K562 (cell line): ENCODE data around the gene DGCR8. TPM values are rescaled to one million over a fixed set of nuclear protein-coding genes. Genes with fewer than 3 reads are reported as not detected.

ENCODE experiments used
- ARID3B ChIP-seq: fragments of 250-450 bp; sonication (Bioruptor Pico); IDR thresholded peaks from 2 replicates; pipeline ENCODE4 v1.4.0; 2020; ENCODE audit warnings: borderline replicate concordance
- BRCA1 ChIP-seq, 2 experiments: fragments of 450-650 bp in 1 of 2; sonication (generic) in 1 of 2; formaldehyde crosslinking in 1 of 2; IDR thresholded peaks; 2 replicates each; pipeline versions ENCODE4 v1.5.0 to v1.6.1; 2017 to 2020; ENCODE audit warnings: mild to moderate bottlenecking in 1 of 2, missing genetic modification reagents in 1 of 2
- C11orf30 ChIP-seq: fragments of 450-650 bp; IDR thresholded peaks from 2 replicates; pipeline ENCODE4 v1.6.1; 2016; ENCODE audit warnings: low read depth, mild to moderate bottlenecking
- E2F8 ChIP-seq: fragments of 450-650 bp; IDR thresholded peaks from 2 replicates; pipeline ENCODE4 v1.7.1; 2018; ENCODE audit warnings: mild to moderate bottlenecking, low read depth; ENCODE audit not compliant: partially characterized antibody
- EHMT2 ChIP-seq: fragments of 450-650 bp; IDR thresholded peaks from 2 replicates; pipeline ENCODE4 v1.6.1; 2018; ENCODE audit warnings: antibody characterized with exemption
- GABPB2 ChIP-seq: fragments of 250-450 bp; sonication (Bioruptor Pico); conservative IDR thresholded peaks from 2 replicates; pipeline ENCODE4 v1.5.1; 2021; ENCODE audit warnings: mild to moderate bottlenecking
- GMEB1 ChIP-seq: fragments of 250-450 bp; sonication (Bioruptor Pico); IDR thresholded peaks from 2 replicates; pipeline ENCODE4 v1.4.0; 2020; ENCODE audit warnings: mild to moderate bottlenecking
- KDM5B ChIP-seq: fragments of 200-600 bp; sonication (generic); IDR thresholded peaks from 2 replicates; pipeline ENCODE4 v1.6.1; 2012; ENCODE audit warnings: low read depth, mild to moderate bottlenecking, moderate library complexity, low read length, control low read depth, inconsistent platforms; ENCODE audit not compliant: insufficient replicate concordance
- KLF16 ChIP-seq: IDR thresholded peaks from 2 replicates; pipeline ENCODE4 v1.6.1; 2016; ENCODE audit warnings: antibody characterized with exemption
- NR2F6 ChIP-seq: fragments of 450-650 bp; formaldehyde crosslinking; IDR thresholded peaks from 2 replicates; pipeline ENCODE4 v1.4.0; 2020; ENCODE audit warnings: mild to moderate bottlenecking
- RHOXF2B ChIP-seq: fragments of 250-450 bp; sonication (Bioruptor Pico); conservative IDR thresholded peaks from 2 replicates; pipeline ENCODE4 v1.5.1; 2021
- SIRT6 ChIP-seq: IDR thresholded peaks from one replicate; pipeline ENCODE4 v1.6.1; 2012; ENCODE audit warnings: low read depth, mild to moderate bottlenecking, control low read depth, inconsistent platforms, low read length, moderate library complexity
- ZNF232 ChIP-seq: sonication (generic); formaldehyde crosslinking; IDR thresholded peaks from 2 replicates; pipeline ENCODE4 v1.8.0; 2022; ENCODE audit warnings: mild to moderate bottlenecking, missing genetic modification reagents
- ZNF583 ChIP-seq: fragments of 250-450 bp; sonication (Bioruptor Pico); IDR thresholded peaks from 2 replicates; pipeline ENCODE4 v1.4.0; 2020
- ZNF639 ChIP-seq, 2 experiments: fragments of 200-800 bp in 1 of 2; sonication (Bioruptor generic) in 1 of 2; sonication (generic) in 1 of 2; formaldehyde crosslinking in 1 of 2; IDR thresholded peaks in 1 of 2; conservative IDR thresholded peaks in 1 of 2; 2 replicates each; pipeline versions ENCODE4 v1.5.0 to v1.6.1; 2016 to 2020; ENCODE audit warnings: missing compliant biosample characterization in 1 of 2, missing genetic modification characterization in 1 of 2, missing genetic modification reagents in 1 of 2
- ZNF668 ChIP-seq: fragments of 250-450 bp; sonication (Bioruptor Pico); IDR thresholded peaks from 2 replicates; pipeline ENCODE4 v1.8.0; 2022; ENCODE audit warnings: mild to moderate bottlenecking, inconsistent platforms
- polyA plus RNA-seq, 8 experiments: library from polyadenylated mRNA; depleted of rRNA in 4 of 8; stranded (reverse) in 5 of 8; unstranded in 3 of 8; fragments of >200 nt; fragmentation: Nextera tagmentation in 2 of 8; fragmentation: Illumina TruSeq in 1 of 8; extraction: Ambion mirVana in 2 of 8; extraction: Trizol in 1 of 8; gene quantifications; 2 replicates each; pipeline versions ENCODE4 v1.2.1 to v1.2.3, GENCODE V29; 2011 to 2014; ENCODE audit warnings: inconsistent platforms in 1 of 8, missing spikeins in 1 of 8
- total RNA-seq, 7 experiments: library from RNA; depleted of rRNA in 6 of 7; stranded (reverse); fragments of >200 nt in 6 of 7; fragmentation: Illumina TruSeq in 2 of 7; extraction: Trizol in 2 of 7; gene quantifications; 2 replicates each; pipeline versions ENCODE4 v1.2.1 to v1.2.3, GENCODE V29; 2011 to 2021; ENCODE audit warnings: low replicate concordance in 1 of 7

Gene DGCR8
- total and polyA plus RNA-seq, 9 of the 15 experiments (the other 6 are each of a cell fraction or from before 2014, with no cell fraction given): 5.9 to 144 (median 80.1) TPM

- TF ChIP-seq KDM5B (no peak), ARID3B (CRISPR knock-in tag) (peak; percentile 66; the same call in 1 of the 2 replicates), BRCA1 (IDR thresholded peaks at IDR 0.05) (no peak), BRCA1 (CRISPR knock-in tag; IDR thresholded peaks at IDR 0.05) (peak; percentile 99), NR2F6 (CRISPR knock-in tag) (no peak), KLF16 (peak; percentile 84; the same call in 1 of the 2 replicates), ZNF668 (CRISPR knock-in tag) (no peak), GABPB2 (CRISPR knock-in tag) (peak; percentile 81; the same call in 1 of the 2 replicates), GMEB1 (CRISPR knock-in tag) (no peak), ZNF639 (CRISPR knock-in tag; conservative IDR thresholded peaks at IDR 0.05 in 1 of 2, IDR thresholded peaks at IDR 0.05 in 1 of 2) (no peak), ZNF583 (CRISPR knock-in tag) (peak; percentile 81; the same call in 1 of the 2 replicates), EHMT2 (no peak; the same call in 1 of the 2 replicates), C11orf30 (no peak), E2F8 (no peak), ZNF232 (no peak), SIRT6 (no peak), RHOXF2B (peak; percentile 93; the same call in 1 of the 2 replicates)
These were observed 76.8 kb downstream of the DGCR8 start (continued) for GRCh38 chr22:20156611-20157429.
